Stimulated activated naive CD8-positive, alpha-beta T cell treated with anti-CD3 and anti-CD28 coated beads, Interleukin-15, Interleukin-2, amounts not matched to agents 100 ng/mL and 50 ng/mL, for 24 hours (primary cell): ENCODE measurements around the gene PPP1CC.
"Not testable (repeated sequence)": the region's sequence is repeated elsewhere in the genome, so short reads cannot be mapped to it uniquely, and the experiment has no call there.

ENCODE experiments used
- H3K27ac Mint-ChIP-seq: one replicate; pipeline ENCODE4 v1.8.0; 2021; ENCODE audit warnings: mild to moderate bottlenecking, mixed read lengths
- H3K27me3 Mint-ChIP-seq: one replicate; pipeline ENCODE4 v1.8.0; 2021; ENCODE audit warnings: mixed read lengths
- H3K36me3 Mint-ChIP-seq: one replicate; pipeline ENCODE4 v1.8.0; 2021; ENCODE audit warnings: low read depth, mixed read lengths
- H3K4me1 Mint-ChIP-seq: one replicate; pipeline ENCODE4 v1.8.0; 2021; ENCODE audit warnings: low read depth, mixed read lengths
- H3K4me3 Mint-ChIP-seq: one replicate; pipeline ENCODE4 v1.8.0; 2021; ENCODE audit warnings: mild to moderate bottlenecking, mixed read lengths
- H3K9me3 Mint-ChIP-seq: one replicate; pipeline ENCODE4 v1.8.0; 2021; ENCODE audit warnings: mixed read lengths

The PPP1CC gene

GRCh38 chr12:110766311-110767154 lies 23.8 kb upstream of the PPP1CC start:
- Mint-ChIP-seq H3K4me3 (no peak overlapping the region), H3K27ac (no peak overlapping the region), H3K9me3 (no peaks in the 10 kb centered on the region), H3K27me3 (peaks cover 4% of the 10 kb centered on the region), H3K36me3 (no peaks in the 10 kb centered on the region), H3K4me1 (peaks cover 13% of the 10 kb centered on the region)

GRCh38 chr12:110765572-110765971 lies 22.9 kb upstream of the PPP1CC start:
- H3K4me3 Mint-ChIP-seq, H3K9me3 Mint-ChIP-seq, H3K27ac Mint-ChIP-seq, H3K36me3 Mint-ChIP-seq, H3K27me3 Mint-ChIP-seq: not testable (repeated sequence)
- peaks cover 11% of the 10 kb centered on the region for H3K4me1 Mint-ChIP-seq

GRCh38 chr12:110765111-110765510 lies 22.4 kb upstream of the PPP1CC start:
- Mint-ChIP-seq H3K27me3 (peaks cover 4% of the 10 kb centered on the region), H3K36me3 (no peaks in the 10 kb centered on the region), H3K4me1 (peaks cover 14% of the 10 kb centered on the region), H3K9me3 (no peaks in the 10 kb centered on the region), H3K27ac (no peak overlapping the region), H3K4me3 (no peak overlapping the region)

- H3K27ac Mint-ChIP-seq: no peak overlapping the region
- peaks cover 4% of the 10 kb centered on the region for H3K27me3 Mint-ChIP-seq
- peaks cover 21% of the 10 kb centered on the region for H3K4me1 Mint-ChIP-seq
- H3K36me3 Mint-ChIP-seq: no peaks in the 10 kb centered on the region
- no peak overlapping the region for H3K4me3 Mint-ChIP-seq
- H3K9me3 Mint-ChIP-seq: no peaks in the 10 kb centered on the region
These were observed 20.9 kb upstream of the PPP1CC start for GRCh38 chr12:110763583-110763982.

- Mint-ChIP-seq H3K27ac (peak overlapping the region; percentile 34), H3K9me3 (no peaks in the 10 kb centered on the region), H3K4me1 (peaks cover 25% of the 10 kb centered on the region), H3K36me3 (no peaks in the 10 kb centered on the region), H3K4me3 (peak overlapping the region; percentile 35), H3K27me3 (peaks cover 4% of the 10 kb centered on the region)
These were observed 20.2 kb upstream of the PPP1CC start for GRCh38 chr12:110762891-110763290.

GRCh38 chr12:110760204-110760609 lies 17.5 kb upstream of the PPP1CC start:
- Mint-ChIP-seq H3K27me3 (no peaks in the 10 kb centered on the region), H3K27ac (peak overlapping the region; percentile 18), H3K36me3 (no peaks in the 10 kb centered on the region), H3K4me1 (peaks cover 37% of the 10 kb centered on the region), H3K4me3 (no peak overlapping the region), H3K9me3 (no peaks in the 10 kb centered on the region)

- no peaks in the 10 kb centered on the region for H3K9me3 Mint-ChIP-seq
- no peak overlapping the region for H3K27ac Mint-ChIP-seq
- H3K27me3 Mint-ChIP-seq: no peaks in the 10 kb centered on the region
- H3K4me3 Mint-ChIP-seq: no peak overlapping the region
- H3K36me3 Mint-ChIP-seq: no peaks in the 10 kb centered on the region
- peaks cover 37% of the 10 kb centered on the region for H3K4me1 Mint-ChIP-seq
These were observed 16.2 kb upstream of the PPP1CC start for GRCh38 chr12:110758922-110759321.

GRCh38 chr12:110756611-110757010 lies 13.9 kb upstream of the PPP1CC start:
- H3K4me3 Mint-ChIP-seq: no peak overlapping the region
- H3K9me3 Mint-ChIP-seq: no peaks in the 10 kb centered on the region
- H3K36me3 Mint-ChIP-seq: no peaks in the 10 kb centered on the region
- no peaks in the 10 kb centered on the region for H3K27me3 Mint-ChIP-seq
- no peak overlapping the region for H3K27ac Mint-ChIP-seq
- peaks cover 26% of the 10 kb centered on the region for H3K4me1 Mint-ChIP-seq

GRCh38 chr12:110754101-110754793 lies 11.6 kb upstream of the PPP1CC start:
- Mint-ChIP-seq H3K36me3 (no peaks in the 10 kb centered on the region), H3K9me3 (no peaks in the 10 kb centered on the region), H3K27ac (no peak overlapping the region), H3K4me1 (peaks cover 16% of the 10 kb centered on the region), H3K27me3 (no peaks in the 10 kb centered on the region), H3K4me3 (no peak overlapping the region)

GRCh38 chr12:110750784-110751461 lies 8.2 kb upstream of the PPP1CC start:
- H3K27ac Mint-ChIP-seq: no peak overlapping the region
- H3K9me3 Mint-ChIP-seq: no peaks in the 10 kb centered on the region
- H3K4me3 Mint-ChIP-seq: no peak overlapping the region
- no peaks in the 10 kb centered on the region for H3K4me1 Mint-ChIP-seq
- H3K27me3 Mint-ChIP-seq: no peaks in the 10 kb centered on the region
- H3K36me3 Mint-ChIP-seq: no peaks in the 10 kb centered on the region

- Mint-ChIP-seq H3K27me3 (no peaks in the 10 kb centered on the region), H3K4me3 (no peak overlapping the region), H3K27ac (peak overlapping the region; percentile 1), H3K9me3 (no peaks in the 10 kb centered on the region), H3K4me1 (peaks cover 14% of the 10 kb centered on the region), H3K36me3 (peaks cover 5% of the 10 kb centered on the region)
These were observed 3.9 kb upstream of the PPP1CC start for GRCh38 chr12:110746550-110746949.

- no peak overlapping the region for H3K27ac Mint-ChIP-seq
- peaks cover 18% of the 10 kb centered on the region for H3K4me1 Mint-ChIP-seq
- H3K36me3 Mint-ChIP-seq: peaks cover 11% of the 10 kb centered on the region
- no peak overlapping the region for H3K4me3 Mint-ChIP-seq
- H3K9me3 Mint-ChIP-seq: no peaks in the 10 kb centered on the region
- no peaks in the 10 kb centered on the region for H3K27me3 Mint-ChIP-seq
These were observed 3.0 kb upstream of the PPP1CC start for GRCh38 chr12:110745542-110746284.

GRCh38 chr12:110744601-110745264 lies 2.0 kb upstream of the PPP1CC start:
- no peaks in the 10 kb centered on the region for H3K9me3 Mint-ChIP-seq
- no peak overlapping the region for H3K27ac Mint-ChIP-seq

GRCh38 chr12:110744151-110744571 lies 1.5 kb upstream of the PPP1CC start:
- Mint-ChIP-seq H3K27me3 (no peaks in the 10 kb centered on the region), H3K36me3 (peaks cover 24% of the 10 kb centered on the region), H3K27ac (no peak overlapping the region), H3K9me3 (no peaks in the 10 kb centered on the region), H3K4me1 (peaks cover 33% of the 10 kb centered on the region), H3K4me3 (peak overlapping the region; percentile 63)

More at GRCh38 chr12:110744601-110745264, 2.0 kb upstream of the PPP1CC start:
- Mint-ChIP-seq H3K4me3 (no peak overlapping the region), H3K27me3 (no peaks in the 10 kb centered on the region), H3K36me3 (peaks cover 19% of the 10 kb centered on the region), H3K4me1 (peaks cover 27% of the 10 kb centered on the region)
